ENCODE results near the gene ANAPC4. TPM values are rescaled to one million over a fixed set of nuclear protein-coding genes. Genes with fewer than 3 reads are reported as not detected.

The ANAPC4 gene
- total RNA-seq, 1 donor from 2014 or later = 36.8 TPM

GRCh38 chr4:25343671-25344070, 33.4 kb upstream of the ANAPC4 start:
- peaks cover 34% of the 10 kb centered on the region for H3K36me3 Mint-ChIP-seq (ENCODE audit: low read depth)
- H3K4me3 Mint-ChIP-seq = no peak overlapping the region
- no peak for DNase-seq
- no peak for ATAC-seq (ENCODE audit: low read depth)
- CTCF ChIA-PET = interaction anchor here (1.0 kb wide), 1 partner anchor 24 kb away, joined by 3 read pairs; no protein-coding TSS in a partner anchor
- H3K27ac Mint-ChIP-seq = no peak overlapping the region
- intact Hi-C loops (cut with micrococcal nuclease) = no loop called here
- POLR2A ChIA-PET = no interaction called here
- no peaks in the 10 kb centered on the region for H3K27me3 Mint-ChIP-seq
- no peak for TF ChIP-seq CTCF (IDR thresholded peaks at IDR 0.05)
- H3K9me3 Mint-ChIP-seq = no peaks in the 10 kb centered on the region
- peaks cover 4% of the 10 kb centered on the region for H3K4me1 Mint-ChIP-seq

GRCh38 chr4:25345744-25346143, 31.3 kb upstream of the ANAPC4 start:
- DNase-seq = no peak
- H3K36me3 Mint-ChIP-seq (ENCODE audit: low read depth) = peaks cover 29% of the 10 kb centered on the region
- H3K9me3 Mint-ChIP-seq = no peaks in the 10 kb centered on the region
- ChIA-PET POLR2A (no interaction called here), CTCF (interaction anchor here (1.2 kb wide), 1 partner anchor 33 kb away, joined by 4 read pairs; the partner anchor contains the start of gene ZCCHC4)
- H3K4me3 Mint-ChIP-seq = no peak overlapping the region
- no peak for ATAC-seq (ENCODE audit: low read depth)
- H3K27ac Mint-ChIP-seq = no peak overlapping the region
- intact Hi-C loops (cut with micrococcal nuclease) = no loop called here
- TF ChIP-seq CTCF (IDR thresholded peaks at IDR 0.05) = no peak
- peaks cover 4% of the 10 kb centered on the region for H3K4me1 Mint-ChIP-seq
- H3K27me3 Mint-ChIP-seq = no peaks in the 10 kb centered on the region

GRCh38 chr4:25346913-25347312, 30.1 kb upstream of the ANAPC4 start:
- ATAC-seq (ENCODE audit: low read depth) (no peak), DNase-seq (no peak)
- ChIA-PET CTCF (interaction anchor here (1.1 kb wide), 1 partner anchor 21 kb away, joined by 3 read pairs; no protein-coding TSS in a partner anchor), POLR2A (no interaction called here)
- intact Hi-C loops (cut with micrococcal nuclease) = no loop called here
- H3K4me1 Mint-ChIP-seq = peaks cover 4% of the 10 kb centered on the region
- no peaks in the 10 kb centered on the region for H3K27me3 Mint-ChIP-seq
- TF ChIP-seq CTCF (IDR thresholded peaks at IDR 0.05) = no peak
- no peaks in the 10 kb centered on the region for H3K9me3 Mint-ChIP-seq
- H3K36me3 Mint-ChIP-seq (ENCODE audit: low read depth) = peaks cover 23% of the 10 kb centered on the region
- H3K4me3 Mint-ChIP-seq = no peak overlapping the region
- H3K27ac Mint-ChIP-seq = no peak overlapping the region

GRCh38 chr4:25347473-25347872, 29.6 kb upstream of the ANAPC4 start:
- ChIA-PET POLR2A (no interaction called here), CTCF (no interaction called here)

GRCh38 chr4:25347971-25348370, 29.1 kb upstream of the ANAPC4 start:
- H3K9me3 Mint-ChIP-seq = no peaks in the 10 kb centered on the region
- peaks cover 22% of the 10 kb centered on the region for H3K36me3 Mint-ChIP-seq (ENCODE audit: low read depth)
- ChIA-PET CTCF (no interaction called here), POLR2A (no interaction called here)
- no peak for TF ChIP-seq CTCF (IDR thresholded peaks at IDR 0.05)
- peaks cover 4% of the 10 kb centered on the region for H3K4me1 Mint-ChIP-seq
- no peak for DNase-seq
- intact Hi-C loops (cut with micrococcal nuclease) = no loop called here
- no peak overlapping the region for H3K27ac Mint-ChIP-seq
- ATAC-seq (ENCODE audit: low read depth) = no peak
- no peak overlapping the region for H3K4me3 Mint-ChIP-seq
- no peaks in the 10 kb centered on the region for H3K27me3 Mint-ChIP-seq

More at GRCh38 chr4:25347473-25347872, 29.6 kb upstream of the ANAPC4 start:
- no peak overlapping the region for H3K4me3 Mint-ChIP-seq
- no peaks in the 10 kb centered on the region for H3K9me3 Mint-ChIP-seq
- H3K27me3 Mint-ChIP-seq = no peaks in the 10 kb centered on the region
- H3K27ac Mint-ChIP-seq = no peak overlapping the region
- DNase-seq (no peak), ATAC-seq (ENCODE audit: low read depth) (no peak)
- TF ChIP-seq CTCF (IDR thresholded peaks at IDR 0.05) = no peak
- H3K4me1 Mint-ChIP-seq = peaks cover 4% of the 10 kb centered on the region
- intact Hi-C loops (cut with micrococcal nuclease) = no loop called here
- H3K36me3 Mint-ChIP-seq (ENCODE audit: low read depth) = peaks cover 22% of the 10 kb centered on the region
